NCI-H1694 (cell line): Measurements from ENCODE around the gene SMCO4.

Experiments used
- DNase-seq: peaks from one replicate; lab custom pipeline; 2025; lab: John Stamatoyannopoulos, UW

The SMCO4 gene

GRCh38 chr11:93528757-93529645 is 14.2 kb downstream of the SMCO4 start:
- DNase-seq: no peak

DNA sequence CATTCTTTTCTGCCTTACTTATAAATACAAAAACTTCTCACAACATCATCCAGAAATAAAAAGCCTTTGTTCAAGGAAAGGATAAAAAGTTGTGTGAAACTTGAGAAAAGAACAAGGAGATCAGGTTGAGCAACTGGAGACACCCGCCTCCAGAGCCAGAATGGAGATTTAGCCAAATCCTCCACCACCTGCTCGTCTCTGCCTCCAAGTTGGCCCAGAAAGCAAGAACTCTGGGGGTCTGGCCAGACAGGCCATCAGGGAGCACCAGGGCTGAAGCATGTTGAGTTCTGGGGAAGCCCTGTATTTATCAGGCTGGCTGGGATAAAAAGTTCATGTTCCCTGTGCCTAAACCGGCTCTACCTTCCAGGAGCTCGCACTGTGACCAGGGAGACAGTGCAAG is 14.9 kb downstream of the SMCO4 start:
- no peak for DNase-seq

- no peak for DNase-seq
Observed at GRCh38 chr11:93526641-93527583, 16.3 kb downstream of the SMCO4 start.

DNA sequence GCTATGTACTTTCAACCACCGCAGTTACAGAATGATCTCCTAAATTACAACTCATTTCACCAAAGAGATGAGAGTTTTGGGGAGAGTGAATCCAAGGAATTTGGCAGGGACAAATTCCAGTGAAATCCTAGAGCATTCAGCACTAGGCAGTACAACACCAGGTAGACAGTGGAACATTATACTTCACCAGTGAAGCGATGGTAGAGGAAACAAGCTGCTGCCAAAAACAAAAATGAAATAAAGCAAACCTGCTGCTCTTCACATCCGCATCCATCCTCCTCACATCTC is 16.9 kb downstream of the SMCO4 start:
- no peak for DNase-seq

DNA sequence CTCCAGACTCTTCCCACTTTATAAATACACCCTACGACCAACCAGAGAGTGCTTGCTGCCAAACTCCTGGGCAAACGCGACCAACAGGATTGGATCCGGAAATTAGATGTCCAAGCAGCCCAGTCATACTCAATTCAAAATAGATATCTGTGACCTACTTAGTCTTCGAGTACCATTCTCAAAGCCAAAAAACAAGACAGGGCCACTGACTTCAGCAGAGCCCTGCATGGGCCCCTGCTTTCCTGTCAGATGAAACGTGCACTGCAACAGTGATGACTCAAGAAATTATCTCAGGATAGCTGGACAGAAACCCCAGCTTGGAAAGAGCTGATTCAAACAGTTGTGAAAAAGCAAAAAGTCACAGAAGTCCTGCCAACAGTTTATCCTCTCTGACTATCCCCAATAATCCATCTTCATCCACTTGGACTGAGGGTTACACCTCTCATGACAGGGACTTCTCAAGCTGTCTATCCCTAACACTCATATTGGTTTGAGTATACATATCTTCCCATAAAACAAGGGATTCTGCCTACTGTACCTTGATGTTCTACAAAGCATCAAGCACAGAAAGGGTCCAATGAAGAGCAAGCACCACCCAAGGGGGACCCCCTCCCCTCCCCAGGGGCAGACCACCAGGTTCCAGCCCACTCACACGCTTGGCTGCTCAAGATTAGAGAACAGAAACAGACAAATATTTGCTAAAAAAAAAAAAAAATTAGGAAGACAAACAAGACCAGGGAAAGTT is 17.4 kb downstream of the SMCO4 start:
- no peak for DNase-seq

DNA sequence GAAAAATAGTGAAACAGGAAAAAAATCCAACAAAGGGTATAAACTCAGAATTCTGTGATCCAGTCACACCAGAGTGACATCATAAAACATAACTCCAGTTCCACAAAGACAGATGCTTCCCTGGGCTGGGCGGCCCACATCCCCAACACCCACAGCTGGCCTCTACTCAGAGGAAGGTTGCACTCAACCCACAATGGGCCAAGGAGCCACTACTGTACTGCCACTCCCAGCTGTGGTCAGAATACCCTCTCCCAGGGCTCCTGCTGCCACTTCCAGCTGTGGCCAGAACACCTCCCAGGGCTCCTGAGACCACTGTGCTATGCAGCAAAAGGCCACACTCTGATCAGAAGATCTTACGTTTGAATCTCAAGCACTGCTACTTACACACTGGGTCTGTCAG is 18.3 kb downstream of the SMCO4 start:
- DNase-seq: no peak

- no peak for DNase-seq
Observed at GRCh38 chr11:93524173-93524536, 19.0 kb downstream of the SMCO4 start.

DNA sequence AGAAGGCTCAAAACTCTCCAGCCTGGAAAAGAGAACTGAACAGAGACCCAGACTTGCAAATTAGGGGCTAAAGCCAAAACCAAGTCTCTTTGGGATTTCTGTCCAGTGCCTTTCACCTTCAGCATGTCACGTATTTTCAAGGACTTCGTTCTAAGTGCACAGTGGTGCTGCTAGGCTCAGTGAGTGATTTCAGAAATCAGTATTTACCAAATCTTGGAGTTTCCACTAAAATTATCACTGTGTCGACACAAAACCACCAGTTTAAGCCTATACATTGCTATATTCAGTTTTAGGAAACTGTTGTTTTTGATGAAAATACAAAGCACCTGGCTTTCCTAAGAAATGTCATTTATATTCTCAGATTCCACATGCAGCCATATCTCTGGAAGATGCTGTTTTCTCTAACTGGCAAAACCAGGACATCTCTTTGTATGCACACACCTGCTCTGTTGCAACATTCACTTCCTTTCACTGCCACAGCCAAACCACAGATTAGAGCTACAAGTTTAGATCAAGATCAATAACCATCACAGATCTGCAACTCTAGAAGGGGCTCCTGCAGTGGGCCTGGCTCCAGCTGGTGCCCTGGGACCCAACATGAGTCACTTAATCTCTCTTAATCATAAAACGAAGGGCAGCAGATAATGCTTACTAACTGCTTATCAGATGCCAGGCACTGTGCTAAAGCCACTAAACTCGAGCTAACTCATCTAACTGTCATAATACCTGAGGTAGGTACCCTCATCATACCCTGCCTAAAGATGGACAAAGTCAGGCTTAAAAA is 22.3 kb downstream of the SMCO4 start:
- DNase-seq: no peak

GRCh38 chr11:93519179-93519578 is 24.0 kb downstream of the SMCO4 start:
- DNase-seq: peak; percentile 35

DNA sequence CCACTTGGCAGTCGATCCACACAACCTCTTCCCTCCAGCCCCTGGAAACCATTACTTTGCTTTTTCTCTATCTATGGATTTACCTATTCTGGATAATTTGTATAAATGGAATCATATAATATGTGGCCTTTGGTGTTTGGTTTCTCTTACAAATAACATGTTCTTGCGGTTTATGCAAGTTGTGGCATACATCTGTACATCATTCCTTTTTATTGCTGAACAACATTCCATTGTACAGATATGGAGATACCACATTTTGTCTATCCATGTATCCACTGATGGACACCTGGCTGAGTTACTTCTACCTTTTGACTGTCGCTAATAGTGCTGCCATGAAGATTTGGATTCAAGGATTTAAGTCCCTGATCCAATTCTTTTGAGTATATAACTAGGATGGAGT is 25.1 kb downstream of the SMCO4 start:
- no peak for DNase-seq

DNA sequence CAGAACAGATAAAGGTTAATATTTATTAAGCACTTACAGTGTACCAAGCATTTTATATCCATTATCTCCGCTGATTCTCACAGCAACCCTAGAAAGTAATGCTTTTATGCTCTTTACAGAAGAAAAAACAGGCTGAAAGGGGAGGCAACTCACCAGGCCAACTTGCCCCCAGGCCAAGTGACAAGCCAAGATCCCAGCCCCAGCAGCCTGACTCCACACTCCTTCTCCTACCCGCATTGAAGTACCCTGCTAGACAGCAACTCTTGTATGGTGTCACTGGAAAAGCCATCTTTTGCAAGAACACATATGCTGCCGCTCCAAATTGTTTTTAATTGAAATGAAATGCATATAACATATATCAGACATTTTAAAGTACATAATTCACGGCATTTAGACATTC is 25.6 kb downstream of the SMCO4 start:
- DNase-seq: no peak

GRCh38 chr11:93517041-93517440 is 26.1 kb downstream of the SMCO4 start:
- no peak for DNase-seq

GRCh38 chr11:93515441-93516025 is 27.7 kb downstream of the SMCO4 start:
- DNase-seq: no peak

DNA sequence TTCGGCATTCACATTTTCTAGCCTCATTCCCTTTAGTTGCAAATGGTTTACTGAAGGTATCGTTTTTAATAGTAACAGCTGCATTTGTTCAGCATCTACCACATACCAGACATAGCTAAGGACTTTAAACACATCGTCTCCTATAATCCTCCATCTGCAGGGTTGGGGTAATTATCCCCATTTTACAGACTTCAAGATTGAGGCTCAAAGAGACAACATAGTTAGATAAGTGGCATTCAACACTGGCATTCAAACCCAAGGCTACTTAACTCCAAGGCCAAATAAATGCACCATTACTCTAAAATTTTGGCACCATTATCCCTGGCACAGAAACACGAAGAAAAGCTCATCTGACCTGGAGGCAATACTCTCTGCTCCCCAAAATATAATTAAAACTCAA is 28.5 kb downstream of the SMCO4 start:
- no peak for DNase-seq

- no peak for DNase-seq
Observed at GRCh38 chr11:93513772-93514171, 29.4 kb downstream of the SMCO4 start.

- no peak for DNase-seq
Observed at GRCh38 chr11:93512949-93513667, 30.1 kb downstream of the SMCO4 start.

DNA sequence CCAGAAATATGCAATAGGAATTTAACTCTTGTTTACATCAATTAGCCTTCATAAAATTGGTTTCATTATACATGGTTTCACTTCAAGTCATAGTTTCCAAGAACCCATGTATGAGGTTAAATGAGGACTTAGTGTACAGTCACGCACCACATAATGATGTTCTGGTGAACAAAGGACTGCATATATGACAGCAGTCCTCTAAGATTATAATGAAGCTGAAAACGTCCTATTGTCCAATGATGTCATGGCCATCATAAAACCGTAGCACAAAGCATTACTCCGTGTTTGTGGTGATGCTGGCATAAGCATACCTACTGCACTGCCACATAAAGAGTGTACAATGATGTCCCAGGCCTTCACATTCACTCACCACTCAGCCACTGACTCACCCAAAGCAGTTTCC is 31.1 kb downstream of the SMCO4 start:
- DNase-seq: no peak

DNA sequence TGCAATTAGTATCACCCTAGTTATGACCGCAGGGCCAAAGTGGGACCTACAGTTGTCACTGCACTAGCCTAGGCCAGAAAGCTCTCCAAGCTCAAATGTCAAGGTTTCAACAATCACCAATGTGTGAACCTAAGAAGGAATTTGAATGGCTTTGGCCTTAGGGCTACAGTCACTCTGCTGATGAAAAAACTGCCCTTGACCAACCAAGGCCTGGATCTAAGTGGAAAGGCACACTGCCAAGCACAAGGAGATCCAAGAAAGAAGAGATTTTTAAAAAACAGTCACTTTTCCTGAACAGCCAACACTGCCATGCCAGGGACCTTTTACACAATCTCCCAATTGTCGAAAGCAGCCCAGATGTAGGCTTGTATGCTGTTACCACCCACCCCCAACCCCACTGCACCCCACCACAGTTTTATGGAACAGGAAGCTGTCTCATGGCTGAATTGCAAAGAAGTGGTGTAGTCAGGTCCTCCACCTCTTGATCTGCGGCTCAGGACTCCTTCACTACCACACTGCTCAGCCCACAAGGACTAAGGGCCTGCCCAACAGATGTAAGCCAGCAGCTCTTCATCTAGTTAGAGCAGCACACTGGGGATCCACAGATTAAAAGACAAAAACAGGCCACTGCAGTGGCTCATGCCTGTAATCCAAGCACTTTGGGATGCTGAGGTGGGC is 32.9 kb downstream of the SMCO4 start:
- DNase-seq: no peak

- no peak for DNase-seq
Observed at GRCh38 chr11:93507517-93507916, 35.7 kb downstream of the SMCO4 start.

GRCh38 chr11:93505703-93506102 is 37.5 kb downstream of the SMCO4 start:
- no peak for DNase-seq
